Natural killer cell (primary cell): ENCODE results near the gene SCNN1A. TPM values are rescaled to one million over a fixed set of nuclear protein-coding genes. Genes with fewer than 3 reads are reported as not detected.
A peak's percentile ranks its signal among the peaks of the same experiment; 100 is the strongest.

Experiments
- ATAC-seq, 3 donors: fragments of 150-1000 bp in 2 of 3; fragments of 200-7000 bp in 1 of 3; cut with Tn5 transposase; 1 replicate in 1 of 3; 2 replicates in 2 of 3; pipeline ENCODE4 v1.10.0; 2021; ENCODE audit warnings: mild to moderate bottlenecking in 2 of 3, moderate library complexity in 2 of 3
- DNase-seq, 2 donors: peaks; one replicate each; pipeline versions ENCODE4 v3.0.0 to v3.0.0-alpha.2; 2013 to 2021; ENCODE audit warnings: mixed read lengths in 1 of 2
- H3K27ac ChIP-seq: one replicate; pipeline ENCODE4 v1.5.1; 2013; ENCODE audit warnings: mild to moderate bottlenecking, low read length
- H3K27me3 ChIP-seq: one replicate; pipeline ENCODE4 v1.6.1; 2013; ENCODE audit warnings: low read length; ENCODE audit not compliant: control insufficient read depth, insufficient read depth
- H3K36me3 ChIP-seq: one replicate; pipeline ENCODE4 v1.6.1; 2013; ENCODE audit warnings: low read length; ENCODE audit not compliant: control insufficient read depth, insufficient read depth
- H3K4me1 ChIP-seq: one replicate; pipeline ENCODE4 v1.6.1; 2013; ENCODE audit warnings: low read length; ENCODE audit not compliant: control insufficient read depth, insufficient read depth
- H3K4me3 ChIP-seq: one replicate; pipeline ENCODE4 v1.5.1; 2013; ENCODE audit warnings: low read length
- H3K9me3 ChIP-seq: one replicate; pipeline ENCODE4 v1.6.1; 2013; ENCODE audit warnings: low read length; ENCODE audit not compliant: control insufficient read depth, insufficient read depth
- H3K27ac Mint-ChIP-seq, 2 donors: one replicate each; pipeline ENCODE4 v1.8.0; 2022; ENCODE audit warnings: mild to moderate bottlenecking in 2 of 2, mixed read lengths in 2 of 2, moderate library complexity in 1 of 2
- H3K27me3 Mint-ChIP-seq, 2 donors: one replicate each; pipeline ENCODE4 v1.8.0; 2022; ENCODE audit warnings: low read depth in 2 of 2, mixed read lengths in 2 of 2
- H3K36me3 Mint-ChIP-seq: one replicate; pipeline ENCODE4 v1.8.0; 2022; ENCODE audit warnings: mixed read lengths
- H3K4me1 Mint-ChIP-seq, 2 donors: one replicate each; pipeline ENCODE4 v1.8.0; 2022; ENCODE audit warnings: mixed read lengths in 2 of 2
- H3K4me3 Mint-ChIP-seq: one replicate; pipeline ENCODE4 v1.8.0; 2022; ENCODE audit warnings: mild to moderate bottlenecking, moderate library complexity, mixed read lengths
- H3K9me3 Mint-ChIP-seq, 2 donors: one replicate each; pipeline ENCODE4 v1.8.0; 2022; ENCODE audit warnings: mixed read lengths in 2 of 2
- WGBS: methylation state at CpG from one replicate; pipeline ENCODE4 v1.1.7; 2013; ENCODE audit warnings: missing lambda C conversion rate; ENCODE audit not compliant: insufficient coverage; 5-methylcytosine and 5-hydroxymethylcytosine counted together
- intact Hi-C: fragments of 100-400 bp; cut with micrococcal nuclease; formaldehyde crosslinking; loops from one replicate; pipeline ENCODE4 v1.14.2; 2022
- total RNA-seq, 4 donors: library from RNA; stranded (reverse); fragments of 120-200 nt in 1 of 4; gene quantifications; one replicate each; pipeline versions ENCODE4 v1.2.3 to v1.2.4, GENCODE V29; 2013 to 2022
- TF ChIP-seq, protein P1 (sequence below): fragments of 200-600 bp; IDR thresholded peaks from one replicate; pipeline ENCODE4 v1.8.0; 2022; ENCODE audit warnings: antibody characterized with exemption

Gene SCNN1A
- total RNA-seq, 3 donors from 2014 or later (not counting 1 experiment from before 2014, with no cell fraction given): 1.5 to 3.0 (median 1.5) TPM

- DNase-seq: no peak
- TF ChIP-seq, protein P1, sequence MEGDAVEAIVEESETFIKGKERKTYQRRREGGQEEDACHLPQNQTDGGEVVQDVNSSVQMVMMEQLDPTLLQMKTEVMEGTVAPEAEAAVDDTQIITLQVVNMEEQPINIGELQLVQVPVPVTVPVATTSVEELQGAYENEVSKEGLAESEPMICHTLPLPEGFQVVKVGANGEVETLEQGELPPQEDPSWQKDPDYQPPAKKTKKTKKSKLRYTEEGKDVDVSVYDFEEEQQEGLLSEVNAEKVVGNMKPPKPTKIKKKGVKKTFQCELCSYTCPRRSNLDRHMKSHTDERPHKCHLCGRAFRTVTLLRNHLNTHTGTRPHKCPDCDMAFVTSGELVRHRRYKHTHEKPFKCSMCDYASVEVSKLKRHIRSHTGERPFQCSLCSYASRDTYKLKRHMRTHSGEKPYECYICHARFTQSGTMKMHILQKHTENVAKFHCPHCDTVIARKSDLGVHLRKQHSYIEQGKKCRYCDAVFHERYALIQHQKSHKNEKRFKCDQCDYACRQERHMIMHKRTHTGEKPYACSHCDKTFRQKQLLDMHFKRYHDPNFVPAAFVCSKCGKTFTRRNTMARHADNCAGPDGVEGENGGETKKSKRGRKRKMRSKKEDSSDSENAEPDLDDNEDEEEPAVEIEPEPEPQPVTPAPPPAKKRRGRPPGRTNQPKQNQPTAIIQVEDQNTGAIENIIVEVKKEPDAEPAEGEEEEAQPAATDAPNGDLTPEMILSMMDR: no peak
- H3K9me3 ChIP-seq: no peaks in the 10 kb centered on the region
- 57% methylated on average over 1 of the region's 1 CpG for WGBS
- H3K27me3 Mint-ChIP-seq: no peaks in the 10 kb centered on the region
- H3K27ac Mint-ChIP-seq: no peak overlapping the region
- no peak overlapping the region for H3K4me3 Mint-ChIP-seq
- no peaks in the 10 kb centered on the region for H3K27me3 ChIP-seq
- no peaks in the 10 kb centered on the region for H3K36me3 Mint-ChIP-seq
- no peak for ATAC-seq
- H3K27ac ChIP-seq: no peak overlapping the region
- H3K9me3 Mint-ChIP-seq: no peaks in the 10 kb centered on the region
- peaks cover 10% of the 10 kb centered on the region for H3K4me1 ChIP-seq
- peaks cover 0 to 26% of the 10 kb centered on the region in 2 donors for H3K4me1 Mint-ChIP-seq
- H3K4me3 ChIP-seq: no peak overlapping the region
- intact Hi-C loops: no loop called here
- H3K36me3 ChIP-seq: no peaks in the 10 kb centered on the region
Measured at GRCh38 chr12:6358881-6359280, 16.5 kb downstream of the SCNN1A start.

DNA sequence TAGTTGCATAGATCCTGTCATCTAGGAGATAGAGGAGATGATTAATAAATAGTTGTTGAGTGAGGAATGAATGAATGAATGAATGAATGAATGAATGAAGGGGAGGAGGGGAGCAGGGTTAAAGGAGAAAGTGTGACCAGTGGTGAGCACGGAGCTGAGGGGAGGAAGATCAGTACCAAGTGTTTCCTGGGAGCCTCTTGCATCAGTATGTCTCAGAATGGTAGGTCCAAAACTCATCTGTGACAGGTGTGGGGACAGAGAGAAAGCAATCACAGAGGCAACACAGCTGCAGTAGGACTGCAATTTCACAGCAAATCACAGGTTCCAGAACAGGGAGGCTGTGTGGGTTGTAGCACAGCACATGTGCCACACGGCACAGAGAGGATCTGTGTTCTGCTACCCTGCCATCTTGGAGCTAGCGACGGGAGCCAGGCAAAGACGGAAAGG lies 19.0 kb downstream of the SCNN1A start:
- no peaks in the 10 kb centered on the region for H3K36me3 Mint-ChIP-seq
- no peaks in the 10 kb centered on the region for H3K9me3 Mint-ChIP-seq
- no peak overlapping the region for H3K4me3 Mint-ChIP-seq
- Histone ChIP-seq H3K27me3 (no peaks in the 10 kb centered on the region), H3K9me3 (no peaks in the 10 kb centered on the region), H3K27ac (no peak overlapping the region), H3K4me3 (no peak overlapping the region), H3K4me1 (no peaks in the 10 kb centered on the region), H3K36me3 (no peaks in the 10 kb centered on the region)
- no peak for ATAC-seq
- 89% methylated on average over 5 of the region's 5 CpGs for WGBS
- intact Hi-C loops: no loop called here
- no peak overlapping the region for H3K27ac Mint-ChIP-seq
- TF ChIP-seq, protein P1: no peak
- DNase-seq: no peak
- no peaks in the 10 kb centered on the region for H3K27me3 Mint-ChIP-seq
- peaks cover 0 to 24% of the 10 kb centered on the region in 2 donors for H3K4me1 Mint-ChIP-seq

DNA sequence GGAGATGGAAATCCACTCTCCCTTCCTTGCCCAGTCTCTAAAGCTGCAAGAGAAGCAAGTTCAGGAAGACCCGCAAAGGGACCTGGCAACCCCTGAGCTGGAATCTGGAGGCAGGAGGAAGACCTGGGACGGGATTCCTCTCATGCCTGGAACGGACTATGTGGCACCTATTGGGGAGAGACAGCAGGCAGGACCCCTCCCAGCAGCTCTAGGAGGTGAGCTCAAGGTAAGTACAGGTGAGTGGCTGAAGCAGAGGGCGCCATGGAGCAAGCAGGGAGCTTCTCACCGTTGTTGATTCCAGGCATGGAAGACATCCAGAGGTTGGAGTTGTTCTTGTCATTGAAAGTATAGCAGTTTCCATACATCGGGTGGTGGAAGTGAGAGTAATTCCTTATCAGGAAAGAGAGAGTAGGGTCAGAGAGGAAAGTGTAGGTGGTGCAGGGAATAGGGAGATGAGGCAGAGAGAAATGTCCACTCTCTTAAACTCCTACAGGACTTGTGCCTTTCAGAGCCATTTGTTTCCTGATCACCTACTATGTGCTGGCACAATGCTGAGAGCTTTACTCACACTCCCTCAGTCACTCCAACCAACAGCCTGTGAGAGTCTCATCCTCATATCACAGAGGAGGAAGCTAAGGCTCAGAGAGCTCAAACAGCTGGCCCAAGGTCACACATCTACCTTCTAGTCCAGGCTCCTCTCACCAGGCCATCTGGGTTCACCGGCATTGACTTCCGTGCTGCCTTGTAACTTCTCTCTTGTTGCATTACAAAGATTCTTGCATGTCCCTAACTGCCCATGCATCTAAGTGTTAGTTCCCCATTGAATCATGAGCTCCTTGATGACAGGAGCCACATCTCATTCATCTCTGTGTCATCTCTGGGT lies 19.6 kb downstream of the SCNN1A start:
- H3K9me3 ChIP-seq: no peaks in the 10 kb centered on the region
- H3K4me1 ChIP-seq: no peaks in the 10 kb centered on the region
- Mint-ChIP-seq H3K27ac (no peak overlapping the region), H3K9me3 (no peaks in the 10 kb centered on the region), H3K4me1 (peaks cover 0 to 24% of the 10 kb centered on the region in 2 donors), H3K27me3 (no peaks in the 10 kb centered on the region), H3K36me3 (no peaks in the 10 kb centered on the region), H3K4me3 (no peak overlapping the region)
- no peaks in the 10 kb centered on the region for H3K27me3 ChIP-seq
- ATAC-seq: peak in 2 of 3 donors; percentile 27 to 28
- 85% methylated on average over 8 of the region's 8 CpGs for WGBS
- DNase-seq: no peak
- no peaks in the 10 kb centered on the region for H3K36me3 ChIP-seq
- intact Hi-C loops: no loop called here
- TF ChIP-seq, protein P1: no peak
- no peak overlapping the region for H3K4me3 ChIP-seq
- no peak overlapping the region for H3K27ac ChIP-seq
